GM19240 (cell line): ENCODE measurements around the gene SREBF2.

Experiments
- DNase-seq: peaks from one replicate; pipeline ENCODE4 v3.0.0; 2011; ENCODE audit warnings: low spot score; ENCODE audit not compliant: insufficient read length

The SREBF2 gene

DNA sequence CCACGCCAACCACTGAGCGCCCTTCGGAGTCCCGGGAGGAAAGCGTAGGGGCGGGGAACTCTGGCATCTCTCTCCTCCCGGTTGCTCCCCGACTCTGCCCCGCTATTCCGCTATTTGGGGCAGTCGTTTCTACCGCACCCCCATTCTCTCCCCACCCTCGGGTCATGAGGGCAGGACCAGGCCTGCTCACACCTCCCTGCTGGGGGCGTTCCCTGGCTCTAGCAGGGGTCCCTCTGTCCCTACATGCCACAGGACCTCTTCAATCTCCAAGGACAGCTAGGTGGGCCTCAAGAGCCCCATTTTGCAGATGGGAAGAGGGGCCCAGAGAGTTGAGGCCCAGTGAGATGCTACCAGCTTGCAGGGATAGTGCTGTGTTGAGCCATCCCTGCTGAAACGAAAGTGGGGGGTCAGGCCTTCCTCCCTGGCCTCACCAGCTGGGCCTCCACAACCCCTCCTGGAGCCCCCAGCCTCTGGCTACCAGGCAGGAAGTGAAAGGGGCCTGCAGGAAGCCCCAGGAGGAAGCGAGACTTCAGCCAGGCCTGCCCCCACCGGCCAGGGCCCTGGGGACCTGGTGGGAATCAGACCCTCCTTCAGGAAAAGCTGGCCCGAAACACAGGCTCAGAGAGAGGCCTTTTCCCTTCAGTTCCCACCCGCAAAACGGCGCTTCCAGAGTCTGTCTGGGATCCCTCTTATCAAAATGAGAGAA is 87.5 kb downstream of the SREBF2 start:
- DNase-seq = no peak

DNA sequence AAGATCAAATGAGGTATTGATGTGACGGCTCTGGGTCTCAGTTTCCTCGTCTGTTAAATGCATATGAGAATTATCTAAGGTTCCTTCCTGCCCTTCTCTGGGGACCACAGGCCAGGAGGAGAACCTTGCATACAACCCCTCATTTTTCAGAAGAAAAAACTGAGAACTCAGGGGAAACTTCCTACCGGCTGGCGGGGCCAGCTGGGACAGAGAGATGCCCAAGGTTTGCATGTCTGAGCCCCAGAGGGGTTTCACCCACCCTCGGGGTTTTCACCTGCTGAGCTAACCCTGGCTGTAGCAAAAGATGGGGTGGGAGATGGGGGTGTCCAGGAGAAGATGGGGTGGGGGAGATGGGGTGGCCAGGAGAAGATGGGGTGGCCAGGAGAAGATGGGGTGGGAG is 89.4 kb downstream of the SREBF2 start:
- DNase-seq = no peak

DNA sequence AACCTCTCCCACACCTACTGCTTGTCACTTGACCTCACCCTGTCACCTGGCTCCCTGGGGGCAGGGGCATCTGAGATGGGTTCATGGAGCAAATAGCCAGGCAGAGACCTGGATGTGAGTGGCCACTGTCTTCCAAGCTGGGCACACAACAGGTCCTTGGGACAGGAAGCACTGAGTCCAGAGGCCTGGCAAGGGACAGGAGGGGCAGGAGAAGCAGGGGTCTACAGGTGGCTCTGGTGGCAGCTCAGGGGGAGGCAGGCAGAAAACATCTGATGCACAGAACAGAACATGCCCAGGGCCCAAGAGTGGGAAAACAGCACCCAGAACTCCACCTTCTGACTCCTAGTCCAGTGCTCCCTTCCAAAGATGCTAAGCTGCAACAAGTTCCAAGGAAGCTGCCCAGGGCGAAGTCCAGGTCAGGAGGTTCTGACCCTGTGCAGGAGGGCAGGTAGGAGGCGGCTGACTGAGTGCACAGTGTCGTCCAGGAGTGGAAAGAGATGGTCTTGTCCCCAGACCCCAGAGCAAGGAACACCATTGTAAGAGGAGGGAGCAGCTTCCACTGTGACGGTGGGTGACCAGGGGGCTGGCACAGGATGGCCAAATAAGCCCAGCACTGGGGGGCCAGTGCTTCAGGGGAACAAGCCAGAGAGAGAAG is 90.2 kb downstream of the SREBF2 start:
- DNase-seq = no peak

DNA sequence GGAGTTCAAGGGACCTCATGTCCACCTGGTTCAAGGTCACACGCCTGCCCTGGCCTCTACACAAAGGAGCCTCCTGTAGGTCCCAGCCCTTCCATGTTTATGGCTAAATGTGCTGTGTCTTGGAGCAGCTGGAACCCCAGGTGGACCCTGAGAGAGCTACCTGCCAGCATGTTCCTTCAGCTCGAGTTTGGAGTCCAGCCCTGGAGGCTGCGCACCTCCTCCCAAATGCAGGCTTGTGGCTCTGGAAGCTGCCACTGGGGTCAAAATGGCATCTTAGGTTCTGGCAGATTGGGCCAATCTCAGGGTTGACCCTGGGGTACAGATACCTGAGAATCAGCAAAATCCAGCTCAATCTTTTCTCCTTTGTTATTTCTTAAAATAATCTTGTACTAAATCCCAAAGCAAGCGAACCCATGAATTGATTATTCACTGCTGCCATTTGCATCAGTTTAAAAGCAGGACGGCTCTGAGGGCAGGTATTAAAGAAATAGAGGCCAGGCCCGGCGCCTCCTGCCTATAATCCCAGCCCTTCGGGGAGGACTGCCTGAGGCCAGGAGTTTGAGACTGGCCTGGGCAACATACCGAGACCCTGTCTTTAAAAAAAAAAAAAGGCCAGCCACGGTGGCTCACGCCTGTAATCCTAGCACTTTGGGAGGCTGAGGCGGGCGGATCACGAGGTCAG is 90.8 kb downstream of the SREBF2 start:
- DNase-seq = no peak

DNA sequence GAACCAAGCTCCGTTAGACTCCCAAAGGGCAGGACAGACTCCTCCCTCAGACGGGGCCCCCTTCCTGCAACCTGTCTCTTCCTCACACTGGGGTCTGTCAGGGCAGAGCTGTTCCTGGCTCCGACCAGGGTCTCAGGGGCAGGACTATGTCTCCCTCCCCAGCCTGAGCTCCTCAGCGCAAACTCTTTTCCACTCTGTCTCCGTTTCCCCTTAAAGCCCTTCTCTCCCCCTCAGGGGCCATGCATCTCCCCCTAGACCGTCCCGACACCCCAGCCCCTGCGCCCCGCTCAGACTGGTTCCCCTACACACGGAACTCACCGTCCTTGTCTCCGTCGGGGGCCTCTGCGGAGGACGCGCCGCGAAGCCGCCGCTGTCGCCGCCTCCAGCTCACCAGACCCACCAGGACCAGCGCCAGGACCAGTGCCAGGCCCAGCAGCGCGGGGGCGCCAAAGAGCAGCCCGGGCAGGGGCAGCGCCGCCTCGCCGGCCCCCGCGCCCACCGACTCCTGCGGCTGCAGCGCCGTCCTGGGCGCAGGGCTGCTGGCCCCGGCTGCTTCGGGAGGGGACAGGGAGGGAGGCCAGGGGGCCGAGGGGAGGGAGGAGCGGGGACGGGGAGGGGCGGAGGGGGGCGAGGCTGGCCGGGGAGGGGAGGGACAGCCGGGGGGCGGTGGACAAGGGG is 93.0 kb downstream of the SREBF2 start:
- DNase-seq = no peak

DNA sequence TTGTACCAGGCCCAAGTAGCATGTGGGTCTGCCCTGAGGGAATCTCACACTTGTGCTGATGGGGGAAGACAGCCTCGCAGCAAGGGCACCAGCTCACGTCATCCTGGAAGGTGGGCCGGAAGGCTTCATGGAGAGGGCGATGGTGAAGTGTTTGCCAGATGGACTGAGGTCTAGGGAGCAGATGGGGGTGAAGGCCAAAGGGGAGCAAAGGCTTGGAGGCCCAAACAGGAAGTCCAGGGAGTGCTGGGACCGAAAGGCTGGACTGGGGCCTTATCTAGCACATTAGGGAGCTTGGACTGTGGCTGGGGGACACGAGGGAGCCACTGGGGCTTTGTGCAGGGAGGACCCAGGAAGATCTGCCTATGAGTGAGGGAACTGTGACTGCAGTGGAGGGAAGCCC is 94.9 kb downstream of the SREBF2 start:
- no peak for DNase-seq

DNA sequence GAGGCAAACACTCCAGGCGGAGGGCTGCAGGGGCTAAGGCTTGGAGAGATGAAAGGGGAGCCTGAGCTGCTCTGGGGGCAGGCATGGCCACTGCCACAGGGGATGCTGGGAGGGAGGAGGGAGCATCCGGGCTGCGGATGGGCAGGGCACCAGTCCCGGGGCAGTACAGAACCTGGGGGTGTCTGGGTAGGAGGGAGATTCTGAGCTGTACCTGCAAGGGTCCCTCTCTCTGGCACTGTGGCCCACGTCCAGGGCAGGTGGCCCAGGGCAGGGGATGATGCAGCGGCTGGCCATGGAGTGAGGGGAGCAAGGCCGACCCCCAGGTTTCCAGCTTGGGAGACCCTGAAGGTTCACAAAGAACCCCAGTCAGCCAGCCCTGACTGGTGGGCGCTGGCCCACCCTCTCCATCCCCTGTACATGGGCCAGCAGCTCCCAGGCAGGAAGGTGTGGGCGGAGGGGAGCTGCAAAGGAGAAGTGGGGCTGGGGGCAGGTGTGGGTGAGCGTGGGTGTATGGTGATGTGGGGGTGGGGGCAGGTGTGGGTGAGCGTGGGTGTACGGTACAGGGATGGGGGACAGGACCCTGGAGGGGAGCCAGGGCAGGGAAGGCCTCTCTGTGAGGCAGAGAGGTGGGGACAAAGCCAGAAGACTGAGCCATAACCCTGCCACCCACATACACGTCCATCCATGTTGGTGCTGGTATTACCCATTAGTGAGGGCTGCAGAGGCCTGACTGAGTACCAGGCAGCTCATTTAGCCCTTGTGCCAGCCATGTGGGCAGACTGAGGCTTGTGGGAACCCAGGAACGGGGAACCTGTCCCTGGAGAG is 95.9 kb downstream of the SREBF2 start:
- DNase-seq = no peak

DNA sequence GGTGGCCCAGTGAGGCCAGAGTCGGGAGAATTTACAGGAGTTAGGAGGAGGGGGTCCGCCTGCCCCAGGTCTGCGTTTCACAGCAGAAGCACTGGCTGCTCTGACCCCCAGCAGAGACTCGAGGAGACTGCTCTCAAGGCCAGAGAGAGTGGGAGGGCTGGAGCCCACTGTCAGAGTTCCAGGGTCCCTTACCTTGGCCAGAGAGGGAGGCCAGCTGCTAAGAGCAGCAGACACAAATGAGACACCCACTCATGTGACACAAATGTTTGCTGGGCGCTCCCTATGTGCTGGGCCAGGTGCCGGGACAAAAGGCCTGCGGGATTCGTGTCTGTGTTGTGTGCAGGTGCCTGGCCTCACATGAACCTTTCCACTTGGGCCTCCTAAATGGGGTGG is 96.5 kb downstream of the SREBF2 start:
- no peak for DNase-seq

DNA sequence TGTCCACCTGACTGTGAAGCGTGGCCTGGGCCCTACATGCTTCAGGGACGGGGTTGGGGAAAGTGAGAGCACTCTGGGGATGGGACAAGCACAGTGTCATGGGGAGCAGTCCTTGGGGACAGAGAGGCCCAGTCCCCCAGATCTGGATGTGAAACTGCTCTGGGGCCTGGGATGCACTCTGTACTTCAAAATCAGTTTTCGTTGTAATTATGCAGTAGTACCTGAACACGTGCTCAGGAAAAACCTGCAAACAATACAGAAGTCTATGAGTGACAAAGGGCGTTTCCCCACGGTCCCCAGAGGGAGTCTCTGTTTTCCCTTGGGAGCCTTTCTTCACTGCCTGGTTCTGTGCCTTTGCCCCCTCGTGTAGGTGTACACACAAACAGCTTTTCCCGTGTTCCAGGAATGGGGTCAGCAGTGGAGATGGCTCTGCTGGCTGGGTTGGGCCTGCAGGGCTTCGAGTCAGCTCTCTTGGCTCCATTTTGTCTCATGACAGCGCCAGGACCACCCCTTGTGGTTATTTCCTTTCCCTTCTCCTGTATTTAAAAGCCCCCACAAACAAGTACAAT is 98.9 kb downstream of the SREBF2 start:
- no peak for DNase-seq

DNA sequence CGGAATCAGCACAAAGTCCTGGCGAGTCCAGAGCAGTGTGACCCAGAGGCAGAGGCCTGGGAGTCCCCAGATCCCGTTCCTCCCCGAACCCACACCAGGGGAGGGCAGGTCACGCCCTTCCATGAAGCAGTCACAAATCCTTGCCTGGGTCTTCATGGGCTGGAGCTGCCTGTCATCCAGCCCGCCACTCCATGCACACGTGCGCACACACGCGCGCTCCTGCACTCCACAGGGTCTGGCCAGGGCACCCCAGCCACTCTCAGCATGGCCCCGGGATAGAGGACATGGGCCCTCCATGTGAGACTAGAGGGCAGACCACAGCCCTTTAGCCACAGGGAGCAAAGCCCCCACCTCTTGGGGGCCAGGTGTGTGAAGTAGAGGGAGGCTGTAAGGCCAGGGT is 99.4 kb downstream of the SREBF2 start:
- no peak for DNase-seq

DNA sequence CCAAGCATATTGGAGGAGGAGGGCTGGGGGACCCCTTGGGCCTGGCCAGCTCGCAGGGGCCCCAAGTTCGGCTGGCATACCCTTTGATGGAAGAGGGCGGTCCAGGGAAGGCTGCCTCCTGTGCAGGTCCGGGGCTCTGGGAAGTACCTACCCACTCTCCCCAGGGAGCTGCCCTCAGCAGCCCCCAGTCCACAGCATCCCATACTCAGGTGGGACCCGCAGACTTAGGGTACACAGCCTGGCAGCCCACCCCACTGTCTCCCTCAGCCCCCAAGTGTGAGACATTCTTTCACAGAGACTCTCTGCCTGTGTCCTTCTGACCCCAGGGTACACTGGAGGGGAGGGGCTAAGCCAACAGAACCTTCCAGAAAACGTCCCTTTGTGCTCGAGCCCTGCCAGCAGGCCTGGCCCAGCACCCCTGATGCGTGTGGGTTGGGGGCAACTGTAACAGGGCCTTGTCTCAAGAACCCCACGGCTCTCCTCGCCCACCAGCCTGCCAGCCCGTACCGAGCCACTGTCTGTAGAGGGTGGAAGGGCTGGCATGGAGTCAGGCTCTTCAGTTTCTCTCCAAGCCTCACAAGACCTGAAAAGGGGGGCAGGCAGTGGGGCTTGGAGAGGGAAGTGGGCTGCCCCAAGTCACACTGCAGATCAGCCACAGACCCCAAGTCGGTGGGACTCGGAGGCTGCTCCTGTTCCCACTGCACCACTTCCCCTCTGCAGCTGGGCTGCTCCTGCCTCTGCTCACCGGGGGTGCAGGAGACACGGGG is 100.7 kb downstream of the SREBF2 start:
- no peak for DNase-seq

DNA sequence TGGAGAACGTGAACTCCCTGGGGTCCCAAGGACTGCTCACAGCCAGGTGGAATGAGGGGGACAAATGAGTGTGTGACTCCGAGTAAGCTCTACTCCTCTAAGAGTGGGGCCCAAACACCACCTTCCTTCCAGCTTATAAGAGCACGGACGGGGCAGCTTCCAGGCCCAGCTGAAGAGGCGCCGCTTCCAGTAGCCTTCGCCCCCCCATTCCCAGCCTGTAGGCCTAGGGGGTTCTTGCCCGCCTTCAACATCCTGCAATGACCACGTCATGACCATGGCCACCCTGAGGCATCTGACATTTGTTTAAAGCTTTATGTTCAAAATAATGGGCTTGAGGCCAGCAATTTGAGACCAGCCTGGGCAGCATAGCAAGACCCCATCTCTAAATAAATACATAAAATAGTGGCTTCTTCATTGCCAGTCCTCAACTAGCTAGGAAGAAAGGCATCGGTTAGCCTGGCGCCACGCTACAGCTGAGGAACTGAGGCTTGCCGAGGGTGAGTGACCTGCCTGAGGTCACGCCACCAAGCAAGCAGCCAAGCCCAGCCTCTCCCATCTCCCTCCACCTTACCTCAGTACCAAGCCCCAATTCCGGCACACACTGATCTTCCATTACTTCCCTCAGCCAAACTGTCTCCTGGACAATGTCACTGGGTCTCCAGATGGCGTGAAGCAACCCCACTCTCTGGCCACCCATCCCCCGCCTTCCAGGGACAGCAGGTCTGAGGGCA is 101.5 kb downstream of the SREBF2 start:
- no peak for DNase-seq

DNA sequence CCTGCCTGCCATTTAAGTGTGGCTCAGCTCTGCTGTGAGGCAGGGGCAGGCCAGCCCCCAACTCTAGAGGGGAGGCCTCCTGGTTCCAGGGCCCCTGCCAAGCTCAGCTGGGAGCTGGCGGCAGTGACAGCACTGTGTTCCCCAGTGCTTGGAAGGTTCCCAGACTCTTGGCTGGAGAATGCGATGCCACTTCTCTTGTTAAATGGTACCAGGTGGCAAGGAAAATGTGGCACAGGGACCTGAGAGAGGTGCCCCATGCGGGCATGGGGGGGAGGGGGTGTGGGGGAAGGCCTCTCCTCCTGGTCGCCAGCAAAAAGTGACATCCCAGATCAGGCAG is 102.1 kb downstream of the SREBF2 start:
- no peak for DNase-seq

DNA sequence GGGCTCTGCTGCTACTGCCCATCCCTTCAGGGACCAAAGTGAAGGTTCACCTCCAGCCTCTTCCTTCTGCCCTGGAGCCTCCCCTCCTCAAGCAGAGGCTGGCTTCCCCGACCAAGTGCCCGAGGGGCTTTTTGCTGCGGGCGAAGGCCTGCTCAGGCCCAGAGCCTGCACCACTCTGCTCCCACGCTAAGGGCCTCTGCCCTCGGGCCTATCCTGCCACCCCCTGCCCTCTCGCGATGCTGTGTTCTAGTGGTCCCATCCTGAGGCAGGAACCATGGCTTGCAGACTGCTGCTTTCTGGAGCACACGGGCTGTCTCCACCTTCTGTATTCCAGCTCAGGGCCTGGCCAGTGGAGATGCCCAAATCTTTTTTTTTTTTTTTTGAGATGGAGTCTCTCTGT is 102.6 kb downstream of the SREBF2 start:
- no peak for DNase-seq

DNA sequence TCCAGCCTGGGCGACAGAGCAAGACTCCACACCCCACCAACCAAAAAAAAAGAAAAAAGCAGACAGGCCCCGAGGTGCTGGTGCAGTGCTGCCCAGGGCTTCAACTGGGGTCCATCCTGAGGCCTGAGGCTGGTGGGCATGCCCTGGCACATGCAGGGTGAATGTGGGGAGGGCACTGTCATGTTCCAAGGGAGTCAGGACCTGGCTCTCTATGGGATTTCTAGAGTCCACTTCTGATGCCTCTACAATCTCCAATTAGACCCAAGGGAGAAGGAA is 103.9 kb downstream of the SREBF2 start:
- DNase-seq = no peak

DNA sequence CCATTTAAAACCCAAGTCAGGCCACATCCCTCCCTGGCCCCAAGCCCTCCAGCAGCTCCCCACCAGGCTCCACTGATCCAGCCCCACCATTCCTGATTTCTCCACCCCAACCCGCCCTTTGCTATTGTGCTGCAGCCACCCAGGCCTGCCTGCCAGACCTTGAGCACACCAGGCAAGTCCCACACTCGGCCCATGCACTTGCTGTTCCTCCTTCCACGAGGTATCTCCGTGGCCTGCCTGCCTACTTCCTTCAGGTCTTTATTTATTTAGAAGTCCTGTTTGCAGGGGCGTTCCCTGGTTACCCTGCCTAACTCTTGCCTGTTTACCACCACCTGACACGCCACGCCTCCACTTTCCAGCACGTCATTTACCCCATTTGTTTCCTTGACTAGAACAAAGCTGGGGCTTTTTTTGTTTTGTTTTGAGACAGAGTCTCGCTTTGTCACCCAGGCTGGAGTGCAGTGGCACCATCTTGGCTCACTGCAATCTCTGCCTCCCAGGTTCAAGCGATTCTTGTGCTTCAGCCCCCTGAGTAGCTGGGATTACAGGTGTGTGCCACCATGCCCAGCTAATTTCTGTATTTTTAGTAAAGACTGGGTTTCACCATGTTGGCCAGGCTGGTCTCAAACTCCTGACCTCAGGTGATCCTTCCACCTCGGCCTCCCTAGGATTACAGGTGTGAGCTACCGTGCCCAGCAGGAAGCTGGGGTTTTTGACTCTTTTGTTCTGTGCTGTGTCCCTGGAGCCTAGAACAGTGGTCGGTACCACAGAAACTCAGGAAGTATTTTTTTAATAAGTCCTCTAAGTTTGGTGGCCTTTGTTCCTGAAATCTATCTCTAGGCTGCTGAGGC is 107.3 kb downstream of the SREBF2 start:
- DNase-seq = peak; percentile 70

DNA sequence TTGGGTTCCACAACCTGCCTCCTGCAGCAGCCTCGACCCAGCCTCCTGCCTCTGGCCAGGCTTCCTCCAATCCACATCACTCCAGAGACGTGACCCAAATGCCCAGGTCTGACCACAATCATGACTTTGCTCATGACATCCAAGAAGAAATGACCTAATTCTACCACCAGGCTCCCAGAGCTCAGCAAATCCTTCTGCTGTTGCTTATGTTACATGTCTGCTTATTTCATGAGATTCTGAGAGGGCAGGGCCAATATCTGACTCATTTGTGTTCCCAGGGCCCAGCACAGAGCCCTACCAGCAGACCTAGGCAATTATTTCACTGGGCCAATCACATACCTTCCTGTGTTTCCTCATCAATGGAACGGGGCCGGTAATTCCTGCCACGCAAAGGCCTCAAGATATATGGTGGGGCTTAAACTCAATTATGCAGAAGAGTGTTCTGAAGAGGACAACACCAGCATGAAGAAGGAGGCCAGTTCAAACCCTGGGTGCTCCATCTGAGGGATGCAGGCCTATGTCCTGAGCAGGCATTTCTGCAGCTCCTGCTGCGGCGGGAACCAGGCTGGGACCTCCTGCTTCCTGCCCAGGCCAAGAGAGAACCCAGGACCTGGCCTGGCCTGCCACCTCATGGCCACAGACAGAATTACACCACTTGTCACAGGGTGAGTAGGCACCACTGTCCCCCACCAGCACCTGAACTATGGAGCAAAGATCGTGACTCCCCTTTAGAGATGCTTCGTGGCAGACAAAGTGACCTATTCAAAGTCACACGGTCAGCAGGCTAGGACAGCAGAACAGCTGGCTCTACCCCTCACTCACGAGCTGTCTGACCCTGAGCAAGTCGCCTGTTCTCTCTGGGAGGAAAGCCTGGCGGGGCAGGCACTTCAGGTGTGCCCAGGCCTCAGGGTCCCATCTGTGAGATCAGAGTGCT is 108.2 kb downstream of the SREBF2 start:
- DNase-seq = no peak

DNA sequence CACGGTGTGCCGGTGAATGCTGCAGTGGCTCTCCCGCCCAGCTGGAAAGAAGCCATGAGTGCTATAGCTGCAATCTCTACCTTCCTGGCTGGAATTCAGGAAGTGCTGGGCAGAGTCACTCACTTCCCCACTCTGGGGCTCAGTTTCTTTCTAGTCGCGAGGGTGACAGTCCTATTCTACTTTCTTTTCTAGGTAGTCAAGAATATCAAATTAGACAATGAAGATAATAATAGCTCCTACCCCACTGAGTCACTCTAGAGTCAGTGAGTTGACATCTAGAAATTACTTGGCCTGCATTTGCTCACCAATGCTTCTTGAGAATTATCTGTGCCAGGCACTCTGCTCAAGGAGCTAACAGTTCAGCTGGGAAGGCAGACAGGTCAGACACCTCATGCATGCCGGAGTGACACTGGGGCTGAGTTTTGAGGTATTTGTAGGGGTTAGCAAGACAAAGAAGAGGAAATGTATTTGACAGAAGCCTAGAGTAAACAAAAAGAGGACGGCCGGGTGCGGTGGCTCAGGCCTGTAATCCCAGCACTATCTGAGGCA is 110.8 kb downstream of the SREBF2 start:
- no peak for DNase-seq
